Endothelial cell of umbilical vein (primary cell): Measurements from ENCODE around the gene ATRIP. TPM values are rescaled to one million over a fixed set of nuclear protein-coding genes. Genes with fewer than 3 reads are reported as not detected.

Experiments
- BruUV-seq: library from RNA; stranded (reverse); fragments of 400-500 nt; replicated peaks from 2 replicates; lab custom pipeline; 2021; lab: Mats Ljungman, UMichigan
- CTCF ChIA-PET: fragments of 300-600, 350-600 bp; sonication (Branson Sonifier 250); formaldehyde crosslinking; loops from one replicate; lab custom pipeline; 2021; ENCODE audit warnings: antibody characterized with exemption, inconsistent platforms; lab: Charles Lee
- POLR2A ChIA-PET: fragments of 300-600, 350-600 bp; sonication (Branson Sonifier 250); formaldehyde crosslinking; loops from one replicate; lab custom pipeline; 2021; ENCODE audit warnings: antibody characterized with exemption, inconsistent platforms; lab: Charles Lee
- DNase-seq: peaks from one replicate; pipeline ENCODE4 v3.0.0-alpha.2; 2011; ENCODE audit warnings: low read depth, low spot score
- FAIRE-seq: peaks from 2 replicates; lab custom pipeline; 2011; peaks lifted over from hg19 to GRCh38; lab: Jason Lieb, UNC
- H2AFZ ChIP-seq: 2 replicates; pipeline ENCODE4 v1.6.0; 2012; ENCODE audit warnings: low read depth, low read length, control low read depth, inconsistent platforms
- H3K27ac ChIP-seq: 2 replicates; pipeline ENCODE4 v1.5.1; 2011; ENCODE audit warnings: low read depth, mild to moderate bottlenecking, control low read depth, low read length, moderate library complexity; ENCODE audit not compliant: insufficient read depth
- H3K27me3 ChIP-seq, 2 experiments: 2 replicates each; pipeline versions ENCODE4 v1.6.0 to v1.6.1; 2011; ENCODE audit warnings: low read length in 2 of 2, mixed read lengths in 1 of 2; ENCODE audit not compliant: control insufficient read depth in 2 of 2, insufficient read depth in 2 of 2
- H3K36me3 ChIP-seq, 2 experiments: 2 replicates in 1 of 2; 3 replicates in 1 of 2; pipeline ENCODE4 v1.5.1; 2011; ENCODE audit warnings: low read length in 2 of 2, mild to moderate bottlenecking in 1 of 2, moderate library complexity in 1 of 2; ENCODE audit not compliant: control insufficient read depth in 2 of 2, insufficient read depth in 2 of 2; ENCODE audit errors: extremely low read depth in 1 of 2
- H3K4me1 ChIP-seq: 3 replicates; pipeline ENCODE4 v1.5.1; 2011; ENCODE audit warnings: mild to moderate bottlenecking, low read length; ENCODE audit not compliant: control insufficient read depth, insufficient read depth; ENCODE audit errors: extremely low read depth
- H3K4me2 ChIP-seq: 2 replicates; pipeline ENCODE4 v1.6.1; 2011; ENCODE audit warnings: low read length, control low read depth, mixed read lengths; ENCODE audit not compliant: insufficient read depth
- H3K4me3 ChIP-seq, 3 experiments: fragments of 200-600 bp in 1 of 3; sonication (generic), shearing (Covaris generic) in 1 of 3; replicated peaks in 1 of 3; 2 replicates each; pipeline ENCODE4 v1.5.1; 2011 to 2016; ENCODE audit warnings: control low read depth in 3 of 3, low read length in 3 of 3, mild to moderate bottlenecking in 2 of 3, inconsistent platforms in 1 of 3, low read depth in 1 of 3, moderate library complexity in 1 of 3; ENCODE audit not compliant: insufficient read depth in 1 of 3
- H3K79me2 ChIP-seq: 2 replicates; pipeline ENCODE4 v1.6.0; 2012; ENCODE audit warnings: low read length, inconsistent platforms; ENCODE audit not compliant: control insufficient read depth, insufficient read depth
- H3K9ac ChIP-seq: replicated peaks from 2 replicates; pipeline ENCODE3; 2011; ENCODE audit warnings: low read length, control low read depth; ENCODE audit not compliant: insufficient read depth; ENCODE audit errors: extremely low read depth
- H3K9me1 ChIP-seq: replicated peaks from 3 replicates; pipeline ENCODE4 v1.6.0; 2011; ENCODE audit warnings: mild to moderate bottlenecking, low read length; ENCODE audit not compliant: control insufficient read depth, insufficient read depth; ENCODE audit errors: extremely low read depth
- H3K9me3 ChIP-seq: replicated peaks from 2 replicates; pipeline ENCODE4 v1.5.1; 2012; ENCODE audit warnings: low read length, inconsistent platforms; ENCODE audit not compliant: control insufficient read depth, insufficient read depth
- H4K20me1 ChIP-seq: replicated peaks from 2 replicates; pipeline ENCODE3; 2011; ENCODE audit warnings: mild to moderate bottlenecking, low read length; ENCODE audit not compliant: control insufficient read depth, insufficient read depth; ENCODE audit errors: extremely low read depth
- EZH2 ChIP-seq: IDR thresholded peaks from 2 replicates; pipeline ENCODE4 v1.6.1; 2012; ENCODE audit warnings: borderline replicate concordance, low read depth, mild to moderate bottlenecking, moderate library complexity, low read length, inconsistent platforms; ENCODE audit not compliant: severe bottlenecking
- FOS ChIP-seq: IDR thresholded peaks from 2 replicates; pipeline ENCODE4 v1.6.1; 2011; ENCODE audit warnings: mild to moderate bottlenecking, low read length, moderate library complexity, borderline replicate concordance; ENCODE audit not compliant: insufficient read depth
- GATA2 ChIP-seq: IDR thresholded peaks from 2 replicates; pipeline ENCODE4 v1.7.0; 2011; ENCODE audit warnings: low read depth, mild to moderate bottlenecking, moderate library complexity, mixed read lengths, low read length; ENCODE audit not compliant: insufficient read length, insufficient read depth
- JUN ChIP-seq: IDR thresholded peaks from 2 replicates; pipeline ENCODE4 v1.6.1; 2011; ENCODE audit warnings: borderline replicate concordance, low read depth; ENCODE audit not compliant: insufficient read length, insufficient read depth
- MYC ChIP-seq: IDR thresholded peaks from one replicate; pipeline ENCODE4 v1.6.1; 2011; ENCODE audit warnings: mild to moderate bottlenecking, low read depth, low read length
- POLR2A ChIP-seq: IDR thresholded peaks from 2 replicates; pipeline ENCODE4 v1.6.1; 2012; ENCODE audit warnings: low read depth, mild to moderate bottlenecking, control low read depth, low read length
- POLR2AphosphoS5 ChIP-seq: IDR thresholded peaks from 2 replicates; pipeline ENCODE4 v1.6.1; 2012; ENCODE audit warnings: low read depth, mild to moderate bottlenecking, control low read depth, low read length, moderate library complexity; ENCODE audit not compliant: insufficient read depth
- dilution Hi-C: fragments of 300-500 bp; cut with MboI; formaldehyde crosslinking; loops from one replicate; pipeline ENCODE4 v1.15.0; 2019; ENCODE audit warnings: low sequenced_read_pairs; ENCODE audit not compliant: extremely low pct_ligation_motif_present
- intact Hi-C: fragments of 100-400 bp; cut with micrococcal nuclease; formaldehyde crosslinking; loops from one replicate; pipeline ENCODE4 v1.10.0; 2022
- polyA plus RNA-seq, 4 experiments: library from polyadenylated mRNA; depleted of rRNA in 3 of 4; stranded (reverse) in 3 of 4; unstranded in 1 of 4; fragments of >200 nt; gene quantifications; 2 replicates each; pipeline versions ENCODE4 v1.2.1 to v1.2.3, GENCODE V29; 2011 to 2012; ENCODE audit warnings: missing spikeins in 1 of 4
- total RNA-seq: library from RNA; stranded (reverse); gene quantifications from 2 replicates; pipeline ENCODE4 v1.2.3, GENCODE V29; 2021
- TF ChIP-seq, protein P1 (sequence below): IDR thresholded peaks from 2 replicates; pipeline ENCODE4 v1.6.1; 2011; ENCODE audit not compliant: insufficient read depth, insufficient read length
- TF ChIP-seq, protein P2 (sequence below), 2 donors: IDR thresholded peaks; 1 replicate in 1 of 2; 2 replicates in 1 of 2; pipeline ENCODE4 v1.5.1; 2011; ENCODE audit warnings: low read length in 2 of 2, mild to moderate bottlenecking in 2 of 2, moderate library complexity in 2 of 2, control low read depth in 1 of 2, inconsistent platforms in 1 of 2, low read depth in 1 of 2; ENCODE audit not compliant: insufficient read depth in 1 of 2; ENCODE audit errors: extremely low read depth in 1 of 2

The ATRIP gene
- total and polyA plus RNA-seq, 2 donors (not counting 3 experiments of a cell fraction or from before 2014, with no cell fraction given), result 10.6 to 14.7 TPM

DNA sequence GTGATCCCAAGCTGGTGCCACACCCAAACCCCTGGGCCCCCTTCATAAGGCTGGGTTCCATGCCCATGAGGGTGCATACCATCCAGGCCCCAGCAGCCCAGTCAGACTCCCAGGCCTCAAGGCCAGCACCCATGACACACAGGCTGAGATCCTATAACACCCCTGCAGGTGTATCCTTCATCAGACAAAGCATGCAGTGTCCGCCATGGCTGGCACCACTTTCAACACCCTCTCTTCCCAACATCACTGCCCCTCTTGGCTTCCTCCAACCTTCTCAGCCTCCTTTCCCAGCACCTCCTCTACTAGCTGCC lies 10.1 kb upstream of the ATRIP start:
- Histone ChIP-seq H3K27me3 (no peaks in the 10 kb centered on the region), H3K27ac (no peak overlapping the region), H3K9me1 (no peaks in the 10 kb centered on the region), H3K9me3 (no peaks in the 10 kb centered on the region), H3K4me3 (no peak overlapping the region), H3K4me1 (peaks cover 11% of the 10 kb centered on the region), H4K20me1 (no peaks in the 10 kb centered on the region), H3K79me2 (peaks cover 14% of the 10 kb centered on the region), H3K36me3 (peaks cover 0 to 9% of the 10 kb centered on the region in 2 experiments), H2AFZ (no peak overlapping the region), H3K4me2 (no peak overlapping the region), H3K9ac (no peak overlapping the region)
- intact Hi-C loops (loop anchor here (1.0 kb wide), 4 partner anchors 35 to 242 kb away; no protein-coding TSS in a partner anchor), dilution Hi-C loops (no loop called here)
- POLR2A ChIA-PET, result interaction anchor here (0.5 to 1.5 kb wide), 4 partner anchors 10 to 424 kb away, joined by 3 to 7 read pairs (median 4); partner anchors contain the start of genes ATRIP and ZNF589
- BruUV-seq, result no TSS peak
- FAIRE-seq (no peak), DNase-seq (no peak)
- CTCF ChIA-PET, result interaction anchor here (0.6 to 10.4 kb wide), 90 partner anchors 10 to 914 kb away, joined by 3 to 723 read pairs (median 7); partner anchors contain the start of genes ATRIP, CAMP, CDC25A and CELSR3
- TF ChIP-seq GATA2 (no peak), MYC (no peak), JUN (no peak), FOS (no peak), POLR2A (no peak), POLR2AphosphoS5 (no peak), EZH2 (no peak)
- TF ChIP-seq, protein P1, sequence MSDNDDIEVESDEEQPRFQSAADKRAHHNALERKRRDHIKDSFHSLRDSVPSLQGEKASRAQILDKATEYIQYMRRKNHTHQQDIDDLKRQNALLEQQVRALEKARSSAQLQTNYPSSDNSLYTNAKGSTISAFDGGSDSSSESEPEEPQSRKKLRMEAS, result no peak
- TF ChIP-seq, protein P2, sequence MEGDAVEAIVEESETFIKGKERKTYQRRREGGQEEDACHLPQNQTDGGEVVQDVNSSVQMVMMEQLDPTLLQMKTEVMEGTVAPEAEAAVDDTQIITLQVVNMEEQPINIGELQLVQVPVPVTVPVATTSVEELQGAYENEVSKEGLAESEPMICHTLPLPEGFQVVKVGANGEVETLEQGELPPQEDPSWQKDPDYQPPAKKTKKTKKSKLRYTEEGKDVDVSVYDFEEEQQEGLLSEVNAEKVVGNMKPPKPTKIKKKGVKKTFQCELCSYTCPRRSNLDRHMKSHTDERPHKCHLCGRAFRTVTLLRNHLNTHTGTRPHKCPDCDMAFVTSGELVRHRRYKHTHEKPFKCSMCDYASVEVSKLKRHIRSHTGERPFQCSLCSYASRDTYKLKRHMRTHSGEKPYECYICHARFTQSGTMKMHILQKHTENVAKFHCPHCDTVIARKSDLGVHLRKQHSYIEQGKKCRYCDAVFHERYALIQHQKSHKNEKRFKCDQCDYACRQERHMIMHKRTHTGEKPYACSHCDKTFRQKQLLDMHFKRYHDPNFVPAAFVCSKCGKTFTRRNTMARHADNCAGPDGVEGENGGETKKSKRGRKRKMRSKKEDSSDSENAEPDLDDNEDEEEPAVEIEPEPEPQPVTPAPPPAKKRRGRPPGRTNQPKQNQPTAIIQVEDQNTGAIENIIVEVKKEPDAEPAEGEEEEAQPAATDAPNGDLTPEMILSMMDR (IDR thresholded peaks at IDR 0.05; ENCODE audit: extremely low read depth in 1 of 2, insufficient read depth in 1 of 2, low read depth in 1 of 2, low read length in 2 of 2), result no peak
